COLO668 (cell line): Measurements from ENCODE around the gene BUB1B.
"Not testable (repeated sequence)": the region's sequence is repeated elsewhere in the genome, so short reads cannot be mapped to it uniquely, and the experiment has no call there.

Experiments used
- DNase-seq: peaks from one replicate; lab custom pipeline; 2025; ENCODE audit not compliant: unreplicated experiment; lab: John Stamatoyannopoulos, UW

The BUB1B gene

GRCh38 chr15:40160689-40161688 lies at the start of gene BUB1B:
TSS of gene BUB1B (plus strand) at chr15:40161069. CDS start at chr15:40161221, 152 bp downstream.
- DNase-seq: peak; percentile 94

GRCh38 chr15:40111888-40112287 lies 49.0 kb upstream of the BUB1B start:
- DNase-seq: no peak

- no peak for DNase-seq
Measured at GRCh38 chr15:40112789-40113188, 48.1 kb upstream of the BUB1B start.

- DNase-seq: no peak
Measured at GRCh38 chr15:40114218-40114617, 46.7 kb upstream of the BUB1B start.

GRCh38 chr15:40115106-40115505 lies 45.8 kb upstream of the BUB1B start:
- not testable (repeated sequence) for DNase-seq

GRCh38 chr15:40115670-40116093 lies 45.2 kb upstream of the BUB1B start:
- DNase-seq: peak; percentile 28

- DNase-seq: no peak
Measured at GRCh38 chr15:40118473-40118872, 42.4 kb upstream of the BUB1B start.

- no peak for DNase-seq
Measured at GRCh38 chr15:40121911-40122638, 38.8 kb upstream of the BUB1B start.

- not testable (repeated sequence) for DNase-seq
Measured at GRCh38 chr15:40122989-40123388, 37.9 kb upstream of the BUB1B start.

- not testable (repeated sequence) for DNase-seq
Measured at GRCh38 chr15:40123863-40124262, 37.0 kb upstream of the BUB1B start.

GRCh38 chr15:40124333-40124732 lies 36.5 kb upstream of the BUB1B start:
- not testable (repeated sequence) for DNase-seq

GRCh38 chr15:40124807-40125285 lies 36.0 kb upstream of the BUB1B start:
- peak; percentile 53 for DNase-seq

GRCh38 chr15:40125950-40126349 lies 34.9 kb upstream of the BUB1B start:
- DNase-seq: no peak

- DNase-seq: no peak
Measured at GRCh38 chr15:40128766-40129660, 31.9 kb upstream of the BUB1B start.

GRCh38 chr15:40130118-40130517 lies 30.8 kb upstream of the BUB1B start:
- no peak for DNase-seq

GRCh38 chr15:40130799-40131502 lies 29.9 kb upstream of the BUB1B start:
- no peak for DNase-seq

- DNase-seq: no peak
Measured at GRCh38 chr15:40133544-40133943, 27.3 kb upstream of the BUB1B start.

GRCh38 chr15:40134885-40135284 lies 26.0 kb upstream of the BUB1B start:
- no peak for DNase-seq

GRCh38 chr15:40135846-40136450 lies 24.9 kb upstream of the BUB1B start:
- DNase-seq: not testable (repeated sequence)
